Calu3 (cell line): ENCODE measurements around the gene RPRML. TPM values are rescaled to one million over a fixed set of nuclear protein-coding genes. Genes with fewer than 3 reads are reported as not detected.

ENCODE experiments used
- BruUV-seq: library from RNA; stranded (reverse); fragments of 400-500 nt; replicated peaks from 2 replicates; lab custom pipeline; 2021; lab: Mats Ljungman, UMichigan
- CTCF ChIA-PET: fragments of 300-600 bp; sonication (Branson Sonifier 250); formaldehyde crosslinking; loops from one replicate; lab custom pipeline; 2022; ENCODE audit warnings: antibody characterized with exemption; lab: Charles Lee
- DNase-seq: peaks from one replicate; pipeline ENCODE4 v3.0.0; 2022
- H3K27ac Mint-ChIP-seq: one replicate; pipeline ENCODE4 v1.8.0; 2022; ENCODE audit warnings: mixed read lengths; ENCODE audit not compliant: unreplicated experiment
- H3K27me3 Mint-ChIP-seq: one replicate; pipeline ENCODE4 v1.8.0; 2022; ENCODE audit warnings: mixed read lengths; ENCODE audit not compliant: unreplicated experiment
- H3K36me3 Mint-ChIP-seq: one replicate; pipeline ENCODE4 v1.8.0; 2022; ENCODE audit warnings: mild to moderate bottlenecking, moderate library complexity, mixed read lengths; ENCODE audit not compliant: insufficient read depth, unreplicated experiment
- H3K4me1 Mint-ChIP-seq: one replicate; pipeline ENCODE4 v1.8.0; 2022; ENCODE audit warnings: mild to moderate bottlenecking, low read depth, mixed read lengths; ENCODE audit not compliant: unreplicated experiment
- H3K4me3 Mint-ChIP-seq: one replicate; pipeline ENCODE4 v1.8.0; 2022; ENCODE audit warnings: mild to moderate bottlenecking, low read depth, moderate library complexity, mixed read lengths; ENCODE audit not compliant: unreplicated experiment
- H3K9me3 Mint-ChIP-seq: one replicate; pipeline ENCODE4 v1.8.0; 2022; ENCODE audit warnings: low read depth, mixed read lengths; ENCODE audit not compliant: unreplicated experiment
- CTCF ChIP-seq: fragments of 200-600 bp; IDR thresholded peaks from one replicate; pipeline ENCODE4 v1.8.0; 2022; ENCODE audit warnings: antibody characterized with exemption; ENCODE audit not compliant: unreplicated experiment
- intact Hi-C: fragments of 100-400 bp; cut with micrococcal nuclease; formaldehyde crosslinking; loops from one replicate; pipeline ENCODE4 v1.10.0; 2022; ENCODE audit not compliant: unreplicated experiment
- total RNA-seq: library from RNA; stranded (reverse); gene quantifications from 2 replicates; pipeline ENCODE4 v1.2.3, GENCODE V29; 2022

Gene RPRML
- total RNA-seq, 1 experiment from 2014 or later = not detected

- no peaks in the 10 kb centered on the region for H3K4me1 Mint-ChIP-seq
- no peak overlapping the region for H3K4me3 Mint-ChIP-seq
- TF ChIP-seq CTCF = no peak
- DNase-seq = no peak
- CTCF ChIA-PET = no interaction called here
- H3K36me3 Mint-ChIP-seq = no peaks in the 10 kb centered on the region
- H3K27ac Mint-ChIP-seq = no peak overlapping the region
- peaks cover 59% of the 10 kb centered on the region for H3K27me3 Mint-ChIP-seq
- no peaks in the 10 kb centered on the region for H3K9me3 Mint-ChIP-seq
- intact Hi-C loops = no loop called here
- no TSS peak for BruUV-seq
Measured at GRCh38 chr17:46975287-46975686, 3.8 kb downstream of the RPRML start.

- BruUV-seq = no TSS peak
- CTCF ChIA-PET = interaction anchor here (0.5 to 0.7 kb wide), 3 partner anchors 13 to 766 kb away, joined by 4 to 6 read pairs (median 5); no protein-coding TSS in a partner anchor
- no peaks in the 10 kb centered on the region for H3K36me3 Mint-ChIP-seq
- intact Hi-C loops = no loop called here
- H3K4me3 Mint-ChIP-seq = no peak overlapping the region
- no peak for DNase-seq
- no peak overlapping the region for H3K27ac Mint-ChIP-seq
- H3K9me3 Mint-ChIP-seq = no peaks in the 10 kb centered on the region
- H3K4me1 Mint-ChIP-seq = no peaks in the 10 kb centered on the region
- peaks cover 47% of the 10 kb centered on the region for H3K27me3 Mint-ChIP-seq
- TF ChIP-seq CTCF = no peak
Measured at GRCh38 chr17:46974086-46974485, 5.0 kb downstream of the RPRML start.

- intact Hi-C loops = no loop called here
- TF ChIP-seq CTCF = no peak
- no TSS peak for BruUV-seq
- Mint-ChIP-seq H3K27ac (no peak overlapping the region), H3K4me1 (no peaks in the 10 kb centered on the region), H3K4me3 (no peak overlapping the region), H3K27me3 (peaks cover 41% of the 10 kb centered on the region), H3K9me3 (no peaks in the 10 kb centered on the region), H3K36me3 (no peaks in the 10 kb centered on the region)
- no peak for DNase-seq
- CTCF ChIA-PET = no interaction called here
Measured at GRCh38 chr17:46972346-46972745, 6.7 kb downstream of the RPRML start.

- H3K27me3 Mint-ChIP-seq = peaks cover 41% of the 10 kb centered on the region
- CTCF ChIA-PET = no interaction called here
- H3K36me3 Mint-ChIP-seq = no peaks in the 10 kb centered on the region
- no peak overlapping the region for H3K4me3 Mint-ChIP-seq
- no peaks in the 10 kb centered on the region for H3K9me3 Mint-ChIP-seq
- H3K4me1 Mint-ChIP-seq = no peaks in the 10 kb centered on the region
- H3K27ac Mint-ChIP-seq = no peak overlapping the region
- intact Hi-C loops = no loop called here
- no TSS peak for BruUV-seq
- TF ChIP-seq CTCF = no peak
- DNase-seq = no peak
Measured at GRCh38 chr17:46971647-46972300, 7.3 kb downstream of the RPRML start.
